Heart left ventricle (tissue), 16 donors: ENCODE data around the gene COPG2. TPM values are rescaled to one million over a fixed set of nuclear protein-coding genes. Genes with fewer than 3 reads are reported as not detected.
A peak's percentile ranks its signal among the peaks of the same experiment; 100 is the strongest.
"Not testable (repeated sequence)": the region's sequence is repeated elsewhere in the genome, so short reads cannot be mapped to it uniquely, and the experiment has no call there.

Source experiments
- ATAC-seq, 4 donors: fragments of 200-7000 bp; cut with Tn5 transposase; one replicate each; pipeline ENCODE4 v1.9.1; 2020 to 2022; ENCODE audit warnings: moderate library complexity in 4 of 4, mild to moderate bottlenecking in 3 of 4, moderate number of reproducible peaks in 1 of 4
- DNase-seq, 5 donors: peaks; one replicate each; pipeline ENCODE4 v3.0.0-alpha.2; 2020
- H3K27ac ChIP-seq, 12 donors: fragments of 200-600 bp; sonication (generic) in 4 of 12; one replicate each; pipeline versions ENCODE4 v1.5.0 to v1.8.0; 2016 to 2022; ENCODE audit warnings: mild to moderate bottlenecking in 2 of 12
- H3K27me3 ChIP-seq, 9 donors: fragments of 200-600 bp; sonication (generic) in 2 of 9; one replicate each; pipeline versions ENCODE4 v1.5.1 to v1.8.0; 2016 to 2022; ENCODE audit warnings: mild to moderate bottlenecking in 3 of 9
- H3K36me3 ChIP-seq, 9 donors: fragments of 200-600 bp; sonication (generic) in 2 of 9; one replicate each; pipeline versions ENCODE4 v1.5.0 to v1.8.0; 2018 to 2022; ENCODE audit warnings: mild to moderate bottlenecking in 2 of 9
- H3K4me1 ChIP-seq, 12 donors: fragments of 200-600 bp; sonication (generic) in 4 of 12; one replicate each; pipeline versions ENCODE4 v1.5.0 to v1.8.0; 2016 to 2022; ENCODE audit warnings: mild to moderate bottlenecking in 3 of 12
- H3K4me3 ChIP-seq, 12 donors: fragments of 200-600 bp; sonication (generic) in 4 of 12; one replicate each; pipeline versions ENCODE4 v1.5.0 to v1.8.0; 2017 to 2022; ENCODE audit warnings: mild to moderate bottlenecking in 9 of 12, moderate library complexity in 4 of 12
- H3K9me3 ChIP-seq, 12 donors: fragments of 200-600 bp; sonication (generic) in 4 of 12; one replicate each; pipeline versions ENCODE4 v1.5.0 to v1.8.0; 2016 to 2022; ENCODE audit warnings: mild to moderate bottlenecking in 1 of 12
- POLR2A ChIP-seq, 2 donors: fragments of 450-650 bp; IDR thresholded peaks; one replicate each; pipeline ENCODE4 v1.6.1; 2017; ENCODE audit warnings: antibody characterized with exemption in 2 of 2, mild to moderate bottlenecking in 2 of 2, moderate library complexity in 2 of 2
- WGBS, 4 donors: extraction: QIAGEN DNeasy Blood & Tissue Kit in 2 of 4; methylation state at CpG; one replicate each; pipeline versions ENCODE4 v1.1.5 to v1.1.7; 2013 to 2018; 5-methylcytosine and 5-hydroxymethylcytosine counted together
- intact Hi-C, 10 donors: fragments of 100-400 bp; cut with DNase I; formaldehyde crosslinking; loops; one replicate each; pipeline versions ENCODE4 v1.11.1 to v1.14.2; 2022
- polyA plus RNA-seq, 2 donors: library from polyadenylated mRNA; stranded (reverse); fragments of 200-250 nt; gene quantifications; one replicate each; pipeline ENCODE4 v1.2.3, GENCODE V29; 2013
- total RNA-seq, 9 donors: library from RNA; depleted of rRNA in 2 of 9; stranded (reverse); fragments of >200 nt in 2 of 9; fragmentation: NEBNext Ultra II Directional in 3 of 9; extraction: Animal tissue kit (Norgen Biotek cat#: 25700) in 3 of 9; gene quantifications; one replicate each; pipeline versions ENCODE4 v1.1.0 to v1.2.4, GENCODE V29; 2016 to 2023
- TF ChIP-seq, protein P1 (sequence below), 12 donors: fragments of 200-600 bp; sonication (generic) in 4 of 12; IDR thresholded peaks; one replicate each; pipeline versions ENCODE4 v1.5.0 to v1.8.0; 2018 to 2022; ENCODE audit warnings: antibody characterized with exemption in 12 of 12, mild to moderate bottlenecking in 5 of 12
- donor health status: ischemic (EF 13 %, LVEDD 7.1; RV severe dilation, severe dysfunction).
- donor health status: healthy with polysubstance abuse.
- donor health status: DM: no; HTN: yes; CAD: no.
- donor health status: DM: no; HTN: no; CAD: no.
- donor health status: ischemic (EF 25% LVEDD 6.9; RV normal size, moderate dysfunction).
- donor health status: ischemic (EF 25% LVEDD 5.7; RV mildly dilated, moderate dysfunction).
- donor health status: healthy.
- donor health status: DM: yes; HTN: yes; CAD: no.
- donor health status: ischemic (EF 35%, LVEDD 5.7; RV mildly dilated, moderate dysfunction).
- donor health status: nonischemic (EF 11% LVEDD 7.7; RV severe dilation, severe dysfunction).
- donor health status: DM: yes; HTN: yes; CAD: no.
- donor health status: PGD.
- donor health status: ischemic (EF 29% LVEDD 5.4; RV normal size, mild dysfunction).
- donor health status: nonischemic (EF 23%, LVEDD 6.1; RV moderate dilation, normal function).

The COPG2 gene
- total and polyA plus RNA-seq, 11 donors: 6.9 to 26.9 (median 17.3) TPM

DNA sequence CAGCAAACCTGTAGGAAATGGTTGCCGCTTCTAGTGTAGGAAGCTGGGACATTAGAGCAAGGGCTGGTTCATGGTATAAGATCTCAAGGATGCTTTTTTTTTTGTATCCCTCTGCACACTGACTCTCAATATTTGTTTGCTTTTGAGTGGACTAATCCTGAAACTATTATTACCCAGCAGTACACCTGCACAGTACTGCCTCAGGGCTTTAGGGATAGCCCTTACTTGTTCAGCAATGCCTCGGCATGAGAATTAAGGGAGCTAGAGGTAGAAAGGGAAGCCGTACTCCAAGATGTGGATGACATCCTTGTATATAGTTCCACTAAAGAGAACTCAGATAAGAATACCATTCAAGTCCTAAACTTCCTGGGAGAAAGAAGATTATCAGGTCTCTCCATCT is 70.5 kb downstream of the COPG2 start:
- DNase-seq (no peak), ATAC-seq (no peak)
- 97 to 100% (median 100%) methylated on average over 3 of the region's 3 CpGs for WGBS, 4 donors
- H3K27ac ChIP-seq: no peak overlapping the region
- H3K4me3 ChIP-seq: no peak overlapping the region
- H3K9me3 ChIP-seq: no peaks in the 10 kb centered on the region
- H3K27me3 ChIP-seq: no peaks in the 10 kb centered on the region
- TF ChIP-seq, protein P1, sequence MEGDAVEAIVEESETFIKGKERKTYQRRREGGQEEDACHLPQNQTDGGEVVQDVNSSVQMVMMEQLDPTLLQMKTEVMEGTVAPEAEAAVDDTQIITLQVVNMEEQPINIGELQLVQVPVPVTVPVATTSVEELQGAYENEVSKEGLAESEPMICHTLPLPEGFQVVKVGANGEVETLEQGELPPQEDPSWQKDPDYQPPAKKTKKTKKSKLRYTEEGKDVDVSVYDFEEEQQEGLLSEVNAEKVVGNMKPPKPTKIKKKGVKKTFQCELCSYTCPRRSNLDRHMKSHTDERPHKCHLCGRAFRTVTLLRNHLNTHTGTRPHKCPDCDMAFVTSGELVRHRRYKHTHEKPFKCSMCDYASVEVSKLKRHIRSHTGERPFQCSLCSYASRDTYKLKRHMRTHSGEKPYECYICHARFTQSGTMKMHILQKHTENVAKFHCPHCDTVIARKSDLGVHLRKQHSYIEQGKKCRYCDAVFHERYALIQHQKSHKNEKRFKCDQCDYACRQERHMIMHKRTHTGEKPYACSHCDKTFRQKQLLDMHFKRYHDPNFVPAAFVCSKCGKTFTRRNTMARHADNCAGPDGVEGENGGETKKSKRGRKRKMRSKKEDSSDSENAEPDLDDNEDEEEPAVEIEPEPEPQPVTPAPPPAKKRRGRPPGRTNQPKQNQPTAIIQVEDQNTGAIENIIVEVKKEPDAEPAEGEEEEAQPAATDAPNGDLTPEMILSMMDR (IDR thresholded peaks at IDR 0.05): no peak
- no peak for TF ChIP-seq POLR2A (IDR thresholded peaks at IDR 0.05)
- H3K36me3 ChIP-seq: no peaks in the 10 kb centered on the region
- H3K4me1 ChIP-seq: peaks cover 0 to 3% (median 0%) of the 10 kb centered on the region in 12 donors
- intact Hi-C loops: no loop called here

DNA sequence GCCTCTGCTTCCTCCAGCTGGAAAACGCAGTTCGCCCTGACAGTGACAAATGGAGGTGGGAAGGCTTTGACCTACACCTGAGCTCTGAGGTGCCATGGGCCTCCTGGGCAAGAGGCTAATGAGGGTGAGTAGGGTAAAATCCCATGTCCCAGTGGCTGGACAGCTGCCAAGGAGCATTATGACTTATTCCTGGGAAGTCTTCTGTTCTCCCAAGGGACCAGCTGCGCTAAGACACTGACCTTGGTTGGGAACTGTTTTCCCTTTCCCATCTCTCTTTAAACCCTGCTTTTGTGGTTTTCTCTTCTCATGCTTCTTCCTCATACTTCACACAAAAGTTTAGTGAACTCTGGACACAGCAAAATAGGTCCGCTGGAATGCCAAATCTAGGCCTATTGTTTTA is 72.6 kb downstream of the COPG2 start:
- Histone ChIP-seq H3K27ac (peak overlapping the region in 5 of 12 donors; percentile 13 to 58 (median 42)), H3K27me3 (no peaks in the 10 kb centered on the region), H3K9me3 (no peaks in the 10 kb centered on the region), H3K4me3 (no peak overlapping the region), H3K4me1 (peaks cover 0 to 11% (median 0%) of the 10 kb centered on the region in 12 donors), H3K36me3 (no peaks in the 10 kb centered on the region)
- intact Hi-C loops: no loop called here
- DNase-seq (peak in 3 of 5 donors; percentile 49 to 70 (median 54)), ATAC-seq (no peak)
- no peak for TF ChIP-seq POLR2A (IDR thresholded peaks at IDR 0.05)
- TF ChIP-seq, protein P1 (IDR thresholded peaks at IDR 0.05): no peak
- 82 to 88% (median 87%) methylated on average over 4 of the region's 4 CpGs for WGBS, 4 donors

DNA sequence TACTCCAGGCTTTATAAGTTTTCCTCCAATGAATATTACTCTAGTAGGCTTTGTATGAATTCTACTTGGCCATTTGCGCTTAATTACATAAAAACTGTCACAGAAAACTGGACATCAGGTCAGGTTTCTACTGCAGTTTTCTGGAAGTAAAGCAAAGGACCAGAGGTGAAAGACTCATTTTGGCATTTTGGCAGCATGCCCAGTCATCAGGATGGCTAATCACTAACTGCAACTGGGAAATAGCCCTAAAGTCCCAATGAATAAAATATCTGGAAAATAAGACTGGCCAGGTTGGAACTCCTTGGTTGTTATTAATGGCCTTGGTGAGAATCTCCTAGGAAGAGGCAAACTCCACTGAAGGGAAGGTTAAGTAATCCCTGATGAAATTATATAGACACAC is 75.5 kb downstream of the COPG2 start:
- Histone ChIP-seq H3K27me3 (no peaks in the 10 kb centered on the region), H3K36me3 (no peaks in the 10 kb centered on the region), H3K4me1 (peaks cover 0 to 11% (median 0%) of the 10 kb centered on the region in 12 donors), H3K27ac (no peak overlapping the region), H3K9me3 (peaks cover 0 to 12% (median 0%) of the 10 kb centered on the region in 12 donors), H3K4me3 (no peak overlapping the region)
- intact Hi-C loops: no loop called here
- ATAC-seq (no peak), DNase-seq (no peak)
- WGBS, 4 donors: 97 to 100% (median 99%) methylated on average over 1 of the region's 1 CpG
- TF ChIP-seq, protein P1 (IDR thresholded peaks at IDR 0.05): no peak
- TF ChIP-seq POLR2A (IDR thresholded peaks at IDR 0.05): no peak

DNA sequence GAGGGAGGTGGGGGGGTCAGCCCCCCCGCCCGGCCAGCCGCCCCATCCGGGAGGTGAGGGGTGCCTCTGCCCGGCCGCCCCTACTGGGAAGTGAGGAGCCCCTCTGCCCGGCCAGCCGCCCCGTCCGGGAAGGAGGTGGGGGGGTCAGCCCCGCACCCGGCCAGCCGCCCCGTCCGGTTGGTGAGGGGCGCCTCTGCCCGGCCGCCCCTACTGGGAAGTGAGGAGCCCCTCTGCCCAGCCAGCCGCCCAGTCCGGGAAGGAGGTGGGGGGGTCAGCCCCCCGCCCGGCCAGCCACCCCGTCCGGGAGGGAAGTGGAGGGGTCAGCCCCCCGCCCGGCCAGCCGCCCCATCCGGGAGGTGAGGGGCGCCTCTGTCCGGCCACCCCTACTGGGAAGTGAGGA is 77.1 kb downstream of the COPG2 start:
- 95 to 98% (median 96%) methylated on average over 11 to 24 of the region's 30 CpGs; no CpG with 5 or more reads in 1 of the 4 donors for WGBS, 4 donors
- not testable (repeated sequence) for DNase-seq, ATAC-seq

DNA sequence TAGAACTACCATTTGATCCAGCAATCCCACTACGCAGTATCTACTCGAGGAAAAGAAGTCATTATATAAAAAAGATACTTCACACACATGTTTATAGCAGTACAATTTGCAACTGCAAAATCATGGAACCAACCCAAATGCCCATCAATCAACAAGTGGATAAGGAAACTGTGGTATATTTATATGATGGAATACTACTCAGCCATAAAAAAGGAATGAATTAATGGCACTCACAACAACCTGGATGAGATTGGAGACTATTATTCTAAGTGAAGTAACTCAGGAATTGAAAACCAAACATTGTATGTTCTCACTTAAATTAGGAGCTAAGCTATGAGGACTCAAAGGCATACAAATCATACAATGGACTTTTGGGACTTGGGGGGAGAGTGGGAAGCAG is 82.6 kb downstream of the COPG2 start:
- H3K36me3 ChIP-seq, DNase-seq, intact Hi-C loops, H3K4me3 ChIP-seq, H3K27me3 ChIP-seq, H3K27ac ChIP-seq, ATAC-seq, H3K4me1 ChIP-seq: not testable (repeated sequence)
- 97 to 99% (median 98%) methylated on average over 2 of the region's 2 CpGs for WGBS, 4 donors
- peaks cover 0 to 25% (median 0%) of the 10 kb centered on the region in 12 donors for H3K9me3 ChIP-seq

More for the DNA sequence above, 77.1 kb downstream of the COPG2 start:
- H3K27me3 ChIP-seq, H3K4me3 ChIP-seq, intact Hi-C loops, H3K36me3 ChIP-seq, H3K27ac ChIP-seq: not testable (repeated sequence)
- peaks cover 0 to 17% (median 0%) of the 10 kb centered on the region in 12 donors for H3K9me3 ChIP-seq
- peaks cover 0 to 11% (median 0%) of the 10 kb centered on the region in 12 donors for H3K4me1 ChIP-seq

DNA sequence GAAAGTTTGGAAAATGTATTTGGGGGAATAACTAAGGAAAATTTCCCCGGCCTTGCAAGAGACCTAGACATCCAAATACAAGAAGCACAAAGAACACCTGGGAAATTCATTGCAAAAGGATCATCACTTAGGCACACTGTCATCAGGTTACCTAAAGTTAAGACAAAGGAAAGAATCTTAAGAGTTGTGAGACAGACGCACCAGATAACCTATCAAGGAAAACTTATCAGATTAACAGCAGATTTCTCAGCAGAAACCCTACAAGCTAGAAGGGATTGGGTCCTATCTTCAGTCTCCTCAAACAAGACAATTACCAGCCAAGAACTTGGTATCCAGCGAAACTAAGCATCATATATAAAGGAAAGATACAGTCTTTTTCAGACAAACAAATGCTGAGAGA is 93.4 kb downstream of the COPG2 start:
- H3K36me3 ChIP-seq, ATAC-seq, H3K27me3 ChIP-seq, H3K4me1 ChIP-seq, DNase-seq, H3K27ac ChIP-seq, intact Hi-C loops, H3K4me3 ChIP-seq: not testable (repeated sequence)
- WGBS, 4 donors: 88 to 94% (median 93%) methylated on average over 3 of the region's 3 CpGs
- peaks cover 0 to 14% (median 2%) of the 10 kb centered on the region in 12 donors for H3K9me3 ChIP-seq

DNA sequence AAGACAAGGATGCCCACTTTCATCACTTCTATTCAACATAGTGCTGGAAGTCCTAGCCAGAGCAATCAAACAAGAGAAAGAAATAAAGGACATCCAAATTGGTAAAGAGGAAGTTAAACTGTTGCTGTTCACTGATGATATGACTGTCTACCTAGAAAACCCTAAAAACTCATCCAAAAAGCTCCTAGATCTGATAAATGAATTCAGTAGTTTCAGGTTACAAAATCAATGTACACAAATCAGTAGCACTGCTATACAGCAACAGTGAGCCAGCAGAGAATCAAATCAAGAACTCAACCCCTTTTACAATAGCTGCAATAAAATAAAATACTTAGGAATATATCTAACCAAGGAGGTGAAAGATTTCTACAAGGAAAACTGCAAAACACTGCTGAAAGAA is 98.4 kb downstream of the COPG2 start:
- Histone ChIP-seq H3K4me1 (peaks cover 0 to 15% (median 4%) of the 10 kb centered on the region in 12 donors), H3K9me3 (peaks cover 0 to 47% (median 5%) of the 10 kb centered on the region in 12 donors)
- H3K4me3 ChIP-seq, DNase-seq, H3K36me3 ChIP-seq, H3K27me3 ChIP-seq, H3K27ac ChIP-seq, ATAC-seq, intact Hi-C loops: not testable (repeated sequence)
